Transverse colon (tissue), 4 donors: Measurements from ENCODE around the gene PSMC1. TPM values are rescaled to one million over a fixed set of nuclear protein-coding genes. Genes with fewer than 3 reads are reported as not detected.

ENCODE experiments used
- DNase-seq: peaks from one replicate; pipeline ENCODE4 v3.0.0-alpha.2; 2019
- H3K27ac ChIP-seq, 4 donors: fragments of 200-600 bp; sonication (generic); 2 replicates each; pipeline ENCODE4 v1.5.1; 2016 to 2018; ENCODE audit warnings: inconsistent platforms in 4 of 4
- H3K27me3 ChIP-seq: fragments of 200-600 bp; sonication (generic); 2 replicates; pipeline ENCODE4 v1.5.1; 2017; ENCODE audit warnings: inconsistent platforms
- H3K36me3 ChIP-seq, 4 donors: fragments of 200-600 bp; sonication (generic); 2 replicates each; pipeline ENCODE4 v1.5.1; 2017 to 2019; ENCODE audit warnings: inconsistent platforms in 4 of 4
- H3K4me1 ChIP-seq, 4 donors: fragments of 200-600 bp; sonication (generic); 2 replicates each; pipeline ENCODE4 v1.5.1; 2017 to 2020; ENCODE audit warnings: inconsistent platforms in 4 of 4
- H3K4me3 ChIP-seq, 4 donors: fragments of 200-600 bp; sonication (generic); 1 replicate in 1 of 4; 2 replicates in 3 of 4; pipeline versions ENCODE4 v1.5.1 to v1.6.1; 2017 to 2019; ENCODE audit warnings: inconsistent platforms in 4 of 4
- H3K9me3 ChIP-seq, 2 donors: fragments of 200-600 bp; sonication (generic); 2 replicates each; pipeline ENCODE4 v1.5.1; 2017 to 2019; ENCODE audit warnings: inconsistent platforms in 2 of 2
- EP300 ChIP-seq: sonication (generic); formaldehyde crosslinking; IDR thresholded peaks from one replicate; pipeline ENCODE4 v1.6.1; 2017; ENCODE audit warnings: antibody characterized with exemption, low read depth
- POLR2A ChIP-seq: fragments of 450-650 bp; IDR thresholded peaks from one replicate; pipeline ENCODE4 v1.6.1; 2016; ENCODE audit warnings: antibody characterized with exemption, mild to moderate bottlenecking, moderate library complexity
- POLR2AphosphoS5 ChIP-seq, 3 donors: sonication (generic); formaldehyde crosslinking; IDR thresholded peaks; one replicate each; pipeline ENCODE4 v1.6.1; 2016; ENCODE audit warnings: antibody characterized with exemption in 3 of 3
- WGBS, 2 donors: methylation state at CpG; one replicate each; pipeline ENCODE4 v1.1.5; 2018; ENCODE audit warnings: low coverage in 1 of 2; 5-methylcytosine and 5-hydroxymethylcytosine counted together
- in situ Hi-C, 4 donors: fragments of 200-750 bp; cut with MboI; loops; one replicate each; pipeline versions ENCODE4 v1.15.0 to v1.15.1; 2017; ENCODE audit warnings: low sequenced_read_pairs in 3 of 4, low pct_ligation_motif_present in 1 of 4, low pct_unique_long_range_greater_than_20kb in 1 of 4
- intact Hi-C: fragments of 100-400 bp; cut with DNase I; formaldehyde crosslinking; loops from one replicate; pipeline ENCODE4 v1.15.1; 2023; ENCODE audit warnings: low total_unique reads
- total RNA-seq, 4 donors: library from RNA; depleted of rRNA; stranded (reverse); fragments of >200 nt; gene quantifications; one replicate each; pipeline ENCODE4 v1.1.0, GENCODE V29; 2016
- TF ChIP-seq, protein P1 (sequence below), 5 experiments: fragments of 200-600 bp in 3 of 5; fragments of 450-650 bp in 2 of 5; sonication (generic) in 3 of 5; IDR thresholded peaks; 1 replicate in 2 of 5; 2 replicates in 3 of 5; pipeline ENCODE4 v1.5.1; 2016 to 2017; ENCODE audit warnings: antibody characterized with exemption in 5 of 5, inconsistent platforms in 3 of 5, mild to moderate bottlenecking in 2 of 5, moderate library complexity in 1 of 5

The PSMC1 gene
- total RNA-seq, 4 donors from 2014 or later, result 23.9 to 79.9 (median 56.2) TPM

- TF ChIP-seq EP300 (no peak), POLR2A (no peak), POLR2AphosphoS5 (IDR thresholded peaks at IDR 0.05) (no peak)
- TF ChIP-seq, protein P1, sequence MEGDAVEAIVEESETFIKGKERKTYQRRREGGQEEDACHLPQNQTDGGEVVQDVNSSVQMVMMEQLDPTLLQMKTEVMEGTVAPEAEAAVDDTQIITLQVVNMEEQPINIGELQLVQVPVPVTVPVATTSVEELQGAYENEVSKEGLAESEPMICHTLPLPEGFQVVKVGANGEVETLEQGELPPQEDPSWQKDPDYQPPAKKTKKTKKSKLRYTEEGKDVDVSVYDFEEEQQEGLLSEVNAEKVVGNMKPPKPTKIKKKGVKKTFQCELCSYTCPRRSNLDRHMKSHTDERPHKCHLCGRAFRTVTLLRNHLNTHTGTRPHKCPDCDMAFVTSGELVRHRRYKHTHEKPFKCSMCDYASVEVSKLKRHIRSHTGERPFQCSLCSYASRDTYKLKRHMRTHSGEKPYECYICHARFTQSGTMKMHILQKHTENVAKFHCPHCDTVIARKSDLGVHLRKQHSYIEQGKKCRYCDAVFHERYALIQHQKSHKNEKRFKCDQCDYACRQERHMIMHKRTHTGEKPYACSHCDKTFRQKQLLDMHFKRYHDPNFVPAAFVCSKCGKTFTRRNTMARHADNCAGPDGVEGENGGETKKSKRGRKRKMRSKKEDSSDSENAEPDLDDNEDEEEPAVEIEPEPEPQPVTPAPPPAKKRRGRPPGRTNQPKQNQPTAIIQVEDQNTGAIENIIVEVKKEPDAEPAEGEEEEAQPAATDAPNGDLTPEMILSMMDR (IDR thresholded peaks at IDR 0.05), result no peak
- 89% methylated on average over 4 of the region's 4 CpGs; no CpG with 5 or more reads in 1 of the 2 donors for WGBS, 2 donors
- Histone ChIP-seq H3K9me3 (no peaks in the 10 kb centered on the region), H3K27me3 (no peaks in the 10 kb centered on the region), H3K4me3 (no peak overlapping the region), H3K36me3 (peaks cover 0 to 9% (median 2%) of the 10 kb centered on the region in 4 donors), H3K27ac (no peak overlapping the region), H3K4me1 (peaks cover 0 to 5% (median 2%) of the 10 kb centered on the region in 4 donors)
- in situ Hi-C loops (loop anchor here in 2 of 4 donors (25.0 kb wide), 1 partner anchor 365 kb away; no protein-coding TSS in a partner anchor), intact Hi-C loops (no loop called here)
- no peak for DNase-seq
Observed at GRCh38 chr14:90321891-90322290, 65.5 kb downstream of the PSMC1 start.

Other genes starting within 250 kb of the PSMC1 start
- under 1 TPM in 2 of 4 donors, not detected in 2; 0.14 to 0.64 TPM for gene KCNK13, start 194.6 kb upstream of the PSMC1 start, total RNA-seq
- gene NRDE2, start 75.4 kb downstream of the PSMC1 start, total RNA-seq, result 10 to 100 TPM; 18.6 to 26.9 (median 21.0) TPM
- 1,000 to 10,000 TPM in 1 of 4 donors, 100 to 1,000 TPM in 3; 297 to 1,199 (median 723) TPM for gene CALM1, start 140.5 kb downstream of the PSMC1 start, total RNA-seq